ENCODE data around the gene PAPSS2. TPM values are rescaled to one million over a fixed set of nuclear protein-coding genes. Genes with fewer than 3 reads are reported as not detected.

The PAPSS2 gene
- total RNA-seq, 1 experiment from 2014 or later, result 24.5 TPM

- Histone ChIP-seq H3K18ac (ENCODE audit: insufficient read length, low read depth, low read length) (no peak overlapping the region), H3K23me2 (ENCODE audit: insufficient read length, low read depth, low read length, poor library complexity, severe bottlenecking) (no peaks in the 10 kb centered on the region), H3T11ph (ENCODE audit: low read length) (no peak overlapping the region), H2AFZ (ENCODE audit: low read length) (no peak overlapping the region), H2AK5ac (ENCODE audit: insufficient read length, low read length) (no peak overlapping the region), H3K9me3 (ENCODE audit: control insufficient read depth, low read depth, low read length) (no peaks in the 10 kb centered on the region), H3K9ac (ENCODE audit: extremely low read depth, insufficient read length, low read length) (no peak overlapping the region), H3K4ac (ENCODE audit: low read depth, low read length) (no peak overlapping the region), H3K23ac (ENCODE audit: insufficient read length, low read depth, low read length) (no peak overlapping the region), H4K8ac (replicated peaks; ENCODE audit: insufficient read length, low read depth, low read length) (no peak overlapping the region), H3K14ac (ENCODE audit: insufficient read depth, low read length) (no peak overlapping the region), H3K27ac (ENCODE audit: insufficient read length, low read depth, low read length) (no peak overlapping the region), H2BK5ac (ENCODE audit: insufficient read length, low read length) (no peak overlapping the region), H3K79me1 (ENCODE audit: insufficient read depth, low read depth, low read length, poor library complexity, severe bottlenecking) (no peaks in the 10 kb centered on the region), H3K79me2 (ENCODE audit: insufficient read depth, low read length) (no peaks in the 10 kb centered on the region), H2BK12ac (ENCODE audit: insufficient read length, low read depth, low read length) (no peak overlapping the region), H2BK120ac (ENCODE audit: low read depth, low read length, poor library complexity, severe bottlenecking) (no peak overlapping the region), H2BK20ac (ENCODE audit: low read depth, low read length, poor library complexity, severe bottlenecking) (no peak overlapping the region), H4K5ac (ENCODE audit: insufficient read length, low read depth, low read length) (no peak overlapping the region), H3K4me2 (ENCODE audit: insufficient read depth, insufficient read length, low read length) (no peak overlapping the region), H3K4me1 (ENCODE audit: insufficient read depth, low read length) (no peaks in the 10 kb centered on the region), H3K56ac (ENCODE audit: insufficient read length, low read depth, low read length) (no peak overlapping the region), H4K91ac (ENCODE audit: insufficient read length, low read depth, low read length) (no peak overlapping the region), H2BK15ac (ENCODE audit: low read depth, low read length) (no peak overlapping the region), H3K27me3 (ENCODE audit: insufficient read depth, low read length) (no peaks in the 10 kb centered on the region), H4K20me1 (ENCODE audit: control insufficient read depth, insufficient read depth, insufficient read length) (no peaks in the 10 kb centered on the region)
- Mint-ChIP-seq H3K4me3 (no peak overlapping the region), H3K4me1 (peaks cover 16 to 18% of the 10 kb centered on the region in 2 experiments), H3K27ac (no peak overlapping the region), H3K36me3 (ENCODE audit: insufficient read depth in 1 of 3, low read depth in 3 of 3) (0 out of 7 replicates have a peak, but pooled peaks cover 0 to 3% (median 0%) of the 10 kb centered on the region in 3 experiments), H3K27me3 (ENCODE audit: low read depth) (no peaks in the 10 kb centered on the region), H3K9me3 (peaks cover 3 to 6% of the 10 kb centered on the region in 2 experiments; a peak in 4 of 5 replicates)
- no peak for DNase-seq
- TF ChIP-seq, protein P1, sequence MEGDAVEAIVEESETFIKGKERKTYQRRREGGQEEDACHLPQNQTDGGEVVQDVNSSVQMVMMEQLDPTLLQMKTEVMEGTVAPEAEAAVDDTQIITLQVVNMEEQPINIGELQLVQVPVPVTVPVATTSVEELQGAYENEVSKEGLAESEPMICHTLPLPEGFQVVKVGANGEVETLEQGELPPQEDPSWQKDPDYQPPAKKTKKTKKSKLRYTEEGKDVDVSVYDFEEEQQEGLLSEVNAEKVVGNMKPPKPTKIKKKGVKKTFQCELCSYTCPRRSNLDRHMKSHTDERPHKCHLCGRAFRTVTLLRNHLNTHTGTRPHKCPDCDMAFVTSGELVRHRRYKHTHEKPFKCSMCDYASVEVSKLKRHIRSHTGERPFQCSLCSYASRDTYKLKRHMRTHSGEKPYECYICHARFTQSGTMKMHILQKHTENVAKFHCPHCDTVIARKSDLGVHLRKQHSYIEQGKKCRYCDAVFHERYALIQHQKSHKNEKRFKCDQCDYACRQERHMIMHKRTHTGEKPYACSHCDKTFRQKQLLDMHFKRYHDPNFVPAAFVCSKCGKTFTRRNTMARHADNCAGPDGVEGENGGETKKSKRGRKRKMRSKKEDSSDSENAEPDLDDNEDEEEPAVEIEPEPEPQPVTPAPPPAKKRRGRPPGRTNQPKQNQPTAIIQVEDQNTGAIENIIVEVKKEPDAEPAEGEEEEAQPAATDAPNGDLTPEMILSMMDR (conservative IDR thresholded peaks at IDR 0.05), result no peak
Measured at GRCh38 chr10:87642988-87643387, 16.7 kb upstream of the PAPSS2 start.

All from H9 (cell line).